MM.1S (cell line): ENCODE measurements around the gene ADPRH.

Experiments used
- DNase-seq: peaks from one replicate; pipeline ENCODE4 v3.0.0-alpha.2; 2015
- H2AFZ ChIP-seq: fragments of 300-600 bp; sonication (generic); 2 replicates; pipeline ENCODE4 v1.6.0; 2016; ENCODE audit warnings: antibody characterized with exemption, low read length
- H3F3A ChIP-seq: fragments of 300-600 bp; sonication (generic); 2 replicates; pipeline ENCODE4 v1.6.1; 2016; ENCODE audit warnings: mild to moderate bottlenecking, antibody characterized with exemption, low read length, moderate library complexity, mixed read lengths; ENCODE audit not compliant: insufficient read depth
- H3K27ac ChIP-seq: fragments of 300-600 bp; sonication (generic); 2 replicates; pipeline ENCODE4 v1.5.1; 2016; ENCODE audit warnings: mild to moderate bottlenecking, low read length
- H3K27me3 ChIP-seq: fragments of 300-600 bp; sonication (generic); replicated peaks from 2 replicates; pipeline ENCODE4 v1.6.0; 2016; ENCODE audit warnings: low read length; ENCODE audit not compliant: insufficient read depth
- H3K36me3 ChIP-seq: fragments of 300-600 bp; sonication (generic); replicated peaks from 2 replicates; pipeline ENCODE4 v1.6.1; 2016; ENCODE audit warnings: mild to moderate bottlenecking, low read length, mixed read lengths; ENCODE audit not compliant: insufficient read depth
- H3K4me1 ChIP-seq: fragments of 300-600 bp; sonication (generic); 2 replicates; pipeline ENCODE4 v1.6.1; 2016; ENCODE audit warnings: low read length, mixed read lengths
- H3K4me2 ChIP-seq: fragments of 300-600 bp; sonication (generic); 2 replicates; pipeline ENCODE4 v1.6.0; 2016; ENCODE audit warnings: low read depth, low read length
- H3K4me3 ChIP-seq: fragments of 300-600 bp; sonication (generic); 2 replicates; pipeline ENCODE4 v1.5.1; 2016; ENCODE audit warnings: low read length, mixed read lengths
- H3K79me2 ChIP-seq: fragments of 300-600 bp; sonication (generic); 2 replicates; pipeline ENCODE4 v1.6.1; 2016; ENCODE audit warnings: mixed run types, low read length, mixed read lengths
- H3K9ac ChIP-seq: fragments of 300-600 bp; sonication (generic); 2 replicates; pipeline ENCODE4 v1.6.1; 2016; ENCODE audit warnings: low read length, mixed read lengths
- H3K9me2 ChIP-seq: fragments of 300-600 bp; sonication (generic); replicated peaks from 2 replicates; pipeline ENCODE4 v1.6.1; 2016; ENCODE audit warnings: mild to moderate bottlenecking, low read length, mixed read lengths; ENCODE audit not compliant: insufficient read depth
- H3K9me3 ChIP-seq: fragments of 300-600 bp; sonication (generic); replicated peaks from 2 replicates; pipeline ENCODE4 v1.6.1; 2016; ENCODE audit warnings: mild to moderate bottlenecking, low read length, mixed read lengths; ENCODE audit not compliant: insufficient read depth
- H4K20me1 ChIP-seq: fragments of 300-600 bp; sonication (generic); 2 replicates; pipeline ENCODE4 v1.6.1; 2016; ENCODE audit warnings: mild to moderate bottlenecking, low read length, moderate library complexity, mixed read lengths; ENCODE audit not compliant: insufficient read depth
- CTCF ChIP-seq: fragments of 300-600 bp; sonication (generic); IDR thresholded peaks from 2 replicates; pipeline ENCODE4 v1.5.1; 2016; ENCODE audit warnings: antibody characterized with exemption, low read length, mixed read lengths
- EZH2 ChIP-seq: fragments of 300-600 bp; sonication (generic); optimal IDR thresholded peaks from 2 replicates; pipeline ENCODE3; 2017; ENCODE audit warnings: low read depth, mild to moderate bottlenecking, antibody characterized with exemption, low read length, mixed read lengths
- EZH2phosphoT487 ChIP-seq: fragments of 300-600 bp; sonication (generic); IDR thresholded peaks from 2 replicates; pipeline ENCODE4 v1.6.1; 2018; ENCODE audit warnings: antibody characterized with exemption, low read length

Gene ADPRH

DNA sequence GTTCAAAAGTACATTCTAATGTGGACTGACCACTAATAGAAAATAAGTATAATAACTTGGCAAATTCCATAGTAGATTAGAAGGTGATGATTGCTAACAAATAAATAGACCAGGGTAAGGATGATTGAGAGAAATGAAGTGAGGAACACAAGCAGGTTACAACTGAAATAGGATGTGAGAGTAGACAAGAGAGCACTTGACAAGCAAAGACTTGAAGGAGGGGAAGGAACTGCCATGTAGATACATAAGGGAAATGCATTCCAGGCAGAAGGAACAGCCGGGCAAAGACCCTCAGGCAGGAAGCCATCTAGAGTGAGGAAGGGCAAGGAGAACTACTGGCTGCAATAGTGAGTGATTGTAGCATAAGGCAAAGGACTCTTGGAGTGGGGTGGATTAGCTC, 23.4 kb downstream of the ADPRH start:
- TF ChIP-seq EZH2 (no peak), CTCF (no peak)
- H3K9me2 ChIP-seq, result no peaks in the 10 kb centered on the region
- no peaks in the 10 kb centered on the region for H3K79me2 ChIP-seq
- H4K20me1 ChIP-seq, result no peaks in the 10 kb centered on the region
- H2AFZ ChIP-seq, result no peak overlapping the region
- no peak for DNase-seq
- H3K27ac ChIP-seq, result no peak overlapping the region
- H3K27me3 ChIP-seq, result no peaks in the 10 kb centered on the region
- H3K9me3 ChIP-seq, result no peaks in the 10 kb centered on the region
- H3K4me3 ChIP-seq, result no peak overlapping the region
- no peaks in the 10 kb centered on the region for H3K36me3 ChIP-seq
- no peaks in the 10 kb centered on the region for H3F3A ChIP-seq
- no peak overlapping the region for H3K4me2 ChIP-seq
- H3K4me1 ChIP-seq, result no peaks in the 10 kb centered on the region
- no peak overlapping the region for H3K9ac ChIP-seq

- H3K4me2 ChIP-seq, result no peak overlapping the region
- no peak overlapping the region for H3K27ac ChIP-seq
- DNase-seq, result no peak
- no peak overlapping the region for H3K9ac ChIP-seq
- no peaks in the 10 kb centered on the region for H3F3A ChIP-seq
- no peaks in the 10 kb centered on the region for H3K4me1 ChIP-seq
- no peaks in the 10 kb centered on the region for H3K27me3 ChIP-seq
- H3K36me3 ChIP-seq, result no peaks in the 10 kb centered on the region
- TF ChIP-seq CTCF, result no peak
- no peak for TF ChIP-seq EZH2phosphoT487
- no peak for TF ChIP-seq EZH2
- no peak overlapping the region for H3K4me3 ChIP-seq
- no peaks in the 10 kb centered on the region for H3K79me2 ChIP-seq
- H2AFZ ChIP-seq, result no peak overlapping the region
- no peaks in the 10 kb centered on the region for H3K9me3 ChIP-seq
- no peaks in the 10 kb centered on the region for H3K9me2 ChIP-seq
- H4K20me1 ChIP-seq, result no peaks in the 10 kb centered on the region
These were observed 25.6 kb downstream of the ADPRH start for GRCh38 chr3:119604878-119605277.

DNA sequence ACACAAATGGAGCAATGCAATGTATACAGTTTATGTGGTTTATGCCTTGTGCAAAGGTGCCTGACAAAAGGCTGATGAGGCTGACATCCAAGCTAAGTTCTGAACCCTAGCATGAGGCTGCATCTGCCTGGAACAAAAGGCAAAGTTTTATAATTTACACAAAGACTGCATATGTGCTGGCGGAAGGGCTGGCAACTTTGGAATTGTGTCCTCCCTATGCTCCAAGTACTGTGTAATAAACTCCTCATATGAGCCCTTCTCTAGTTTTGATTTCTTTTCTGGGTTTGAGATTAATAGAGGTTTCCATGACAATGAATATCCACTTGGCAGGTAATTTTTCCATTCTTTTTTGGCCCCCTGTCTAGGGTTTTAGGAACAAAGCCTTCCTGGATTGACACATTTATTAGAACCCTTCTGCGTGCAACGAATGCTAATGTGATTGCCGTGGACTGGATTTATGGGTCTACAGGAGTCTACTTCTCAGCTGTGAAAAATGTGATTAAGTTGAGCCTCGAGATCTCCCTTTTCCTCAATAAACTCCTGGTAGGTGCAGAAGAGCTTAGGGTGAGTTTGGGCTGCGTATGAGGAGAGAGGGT, 29.2 kb downstream of the ADPRH start:
- no peak overlapping the region for H3K4me2 ChIP-seq
- H3K4me1 ChIP-seq, result peaks cover 6% of the 10 kb centered on the region; the same call in 1 of the 2 replicates
- H3F3A ChIP-seq, result no peaks in the 10 kb centered on the region
- no peaks in the 10 kb centered on the region for H3K27me3 ChIP-seq
- H4K20me1 ChIP-seq, result no peaks in the 10 kb centered on the region
- H3K4me3 ChIP-seq, result no peak overlapping the region
- no peak overlapping the region for H3K27ac ChIP-seq
- no peak overlapping the region for H2AFZ ChIP-seq
- DNase-seq, result no peak
- no peaks in the 10 kb centered on the region for H3K9me2 ChIP-seq
- no peaks in the 10 kb centered on the region for H3K36me3 ChIP-seq
- no peak overlapping the region for H3K9ac ChIP-seq
- H3K79me2 ChIP-seq, result no peaks in the 10 kb centered on the region
- H3K9me3 ChIP-seq, result no peaks in the 10 kb centered on the region
- no peak for TF ChIP-seq CTCF
- TF ChIP-seq EZH2, result no peak
- no peak for TF ChIP-seq EZH2phosphoT487
